GM13977 (cell line): ENCODE results near the gene OR2AG2.
A peak's percentile ranks its signal among the peaks of the same experiment; 100 is the strongest.

Experiments
- DNase-seq: peaks from one replicate; pipeline ENCODE4 v3.0.0; 2012; ENCODE audit warnings: low spot score
- in situ Hi-C: fragments of 300-500 bp; cut with MboI; formaldehyde crosslinking; loops from one replicate; pipeline ENCODE4 v1.12.0; 2022; ENCODE audit warnings: low sequenced_read_pairs, low pct_unique_long_range_greater_than_20kb, mixed read lengths, inconsistent platforms; ENCODE audit not compliant: unreplicated experiment
- TF ChIP-seq, protein P1 (sequence below): IDR thresholded peaks from 2 replicates; pipeline ENCODE4 v1.5.1; 2012; ENCODE audit warnings: mild to moderate bottlenecking, control low read depth; ENCODE audit not compliant: insufficient read depth; ENCODE audit errors: extremely low read depth, missing control alignments

OR2AG2 gene

DNA sequence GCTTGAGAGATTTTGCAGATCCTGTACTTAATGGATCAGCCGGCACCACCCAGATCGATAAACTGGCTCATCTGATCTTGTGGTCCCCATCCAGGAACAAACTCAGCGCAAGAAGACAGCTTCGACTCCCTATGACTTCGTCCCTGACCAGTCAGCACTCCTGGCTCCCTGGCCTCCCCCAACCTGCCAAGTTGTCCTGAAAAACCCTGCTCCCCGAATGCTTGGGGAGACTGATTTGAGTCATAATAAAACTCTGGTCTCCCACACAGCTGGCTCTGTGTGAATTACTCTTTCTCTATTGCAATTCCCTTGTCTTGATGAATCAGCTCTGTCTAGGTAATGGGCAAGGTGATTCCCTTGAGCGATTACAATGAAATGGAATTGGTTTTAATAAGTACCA, 29.5 kb downstream of the OR2AG2 start:
- in situ Hi-C loops: no loop called here
- TF ChIP-seq, protein P1, sequence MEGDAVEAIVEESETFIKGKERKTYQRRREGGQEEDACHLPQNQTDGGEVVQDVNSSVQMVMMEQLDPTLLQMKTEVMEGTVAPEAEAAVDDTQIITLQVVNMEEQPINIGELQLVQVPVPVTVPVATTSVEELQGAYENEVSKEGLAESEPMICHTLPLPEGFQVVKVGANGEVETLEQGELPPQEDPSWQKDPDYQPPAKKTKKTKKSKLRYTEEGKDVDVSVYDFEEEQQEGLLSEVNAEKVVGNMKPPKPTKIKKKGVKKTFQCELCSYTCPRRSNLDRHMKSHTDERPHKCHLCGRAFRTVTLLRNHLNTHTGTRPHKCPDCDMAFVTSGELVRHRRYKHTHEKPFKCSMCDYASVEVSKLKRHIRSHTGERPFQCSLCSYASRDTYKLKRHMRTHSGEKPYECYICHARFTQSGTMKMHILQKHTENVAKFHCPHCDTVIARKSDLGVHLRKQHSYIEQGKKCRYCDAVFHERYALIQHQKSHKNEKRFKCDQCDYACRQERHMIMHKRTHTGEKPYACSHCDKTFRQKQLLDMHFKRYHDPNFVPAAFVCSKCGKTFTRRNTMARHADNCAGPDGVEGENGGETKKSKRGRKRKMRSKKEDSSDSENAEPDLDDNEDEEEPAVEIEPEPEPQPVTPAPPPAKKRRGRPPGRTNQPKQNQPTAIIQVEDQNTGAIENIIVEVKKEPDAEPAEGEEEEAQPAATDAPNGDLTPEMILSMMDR: no peak
- DNase-seq: no peak

DNA sequence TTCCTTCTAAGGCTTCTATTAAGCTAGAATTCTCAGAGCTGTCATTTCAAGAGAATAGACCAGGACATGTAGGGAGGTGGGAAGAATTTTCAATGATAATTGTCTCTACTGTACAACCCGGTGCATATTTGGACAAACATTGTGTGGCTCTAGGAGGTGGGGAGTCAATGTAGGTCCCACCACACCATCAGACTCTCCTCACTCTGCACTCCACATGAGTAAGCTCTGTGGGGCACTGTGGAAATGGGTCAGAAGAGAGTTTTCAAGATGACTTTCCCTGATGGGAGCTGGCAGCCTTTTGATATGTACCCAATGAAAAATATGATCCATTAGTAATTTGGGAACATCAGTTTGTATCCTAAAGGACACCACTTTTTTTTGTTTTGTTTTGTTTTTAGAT, 33.2 kb downstream of the OR2AG2 start:
- in situ Hi-C loops: no loop called here
- DNase-seq: no peak
- TF ChIP-seq, protein P1: no peak

DNA sequence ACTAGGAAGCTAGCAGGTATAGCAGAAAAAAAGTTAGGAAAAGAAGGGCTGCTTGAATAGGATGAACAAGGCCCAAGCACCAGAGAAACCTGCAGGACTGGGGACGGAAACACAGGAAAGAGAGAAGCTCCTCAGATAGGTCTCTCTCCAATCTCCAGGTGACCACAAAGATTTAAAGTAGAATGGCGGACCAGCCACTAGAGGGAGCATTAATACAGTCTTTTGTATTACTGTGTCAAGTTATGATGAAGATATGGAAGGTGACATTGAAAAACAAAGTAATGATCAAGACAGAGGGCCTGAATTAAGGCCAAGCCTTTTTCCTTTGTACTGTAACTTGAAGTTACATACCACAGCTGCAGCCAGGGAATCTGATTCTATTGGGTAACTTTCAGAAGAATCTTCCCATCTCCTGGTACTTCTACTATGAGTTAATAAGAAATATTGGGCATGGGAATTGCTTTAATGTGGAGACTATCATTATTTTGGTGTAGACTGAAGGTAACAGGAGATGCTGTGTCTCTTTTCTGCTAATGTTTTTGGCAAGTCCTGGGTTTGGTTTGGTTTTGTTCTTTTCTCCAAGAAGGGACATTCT, 33.8 kb downstream of the OR2AG2 start:
- peak; percentile 29 for DNase-seq
- TF ChIP-seq, protein P1: peak; percentile 72
- in situ Hi-C loops: no loop called here

DNA sequence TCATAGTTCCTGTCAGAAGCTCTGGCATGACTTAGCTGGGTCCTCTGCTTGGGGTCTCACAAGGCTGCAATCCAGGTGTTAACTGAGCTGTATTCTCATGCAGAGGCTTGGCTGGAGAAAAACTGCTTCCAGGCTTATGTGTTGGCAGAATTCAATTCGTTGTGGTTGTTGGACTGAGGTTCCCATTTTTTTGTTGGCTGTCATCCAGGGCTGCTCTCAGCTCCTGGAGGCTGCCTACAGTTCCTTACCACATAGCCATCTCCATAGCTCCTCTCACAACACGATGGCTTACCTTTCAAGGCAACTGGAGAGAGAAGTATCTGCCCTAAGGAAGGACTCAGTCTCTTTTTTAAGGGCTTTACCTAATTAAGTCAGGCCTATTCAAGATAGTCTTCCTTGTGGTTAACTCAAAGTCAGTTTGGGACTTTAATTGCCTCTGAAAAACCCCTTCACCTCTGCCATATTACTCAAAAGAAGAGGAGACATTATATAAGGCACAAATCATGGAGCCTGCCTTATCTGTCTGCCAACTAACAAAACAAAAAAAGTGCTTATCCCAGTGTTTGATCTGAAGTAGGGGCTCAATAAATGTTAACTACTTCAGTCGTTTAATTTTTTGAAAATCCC, 35.2 kb downstream of the OR2AG2 start:
- no peak for DNase-seq
- TF ChIP-seq, protein P1: no peak
- in situ Hi-C loops: no loop called here

DNA sequence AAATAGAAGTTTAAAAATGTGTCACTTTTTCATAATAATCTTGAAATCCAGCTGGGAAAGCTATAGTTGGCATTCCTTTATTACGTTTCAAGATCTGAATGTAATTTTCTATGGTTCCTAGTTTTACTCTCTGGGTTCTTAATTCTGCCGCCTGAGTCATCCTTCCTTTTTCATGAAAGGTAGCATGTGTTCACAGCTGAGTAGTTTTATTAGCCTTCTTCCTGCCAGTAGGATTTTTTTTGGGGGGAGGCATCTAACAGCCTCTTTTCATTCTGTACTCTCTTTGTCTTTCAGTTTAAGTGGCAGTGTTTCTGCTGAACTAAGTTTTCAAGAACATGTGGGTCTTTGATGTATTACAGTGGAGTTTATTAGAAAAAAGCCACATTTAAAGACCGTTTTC, 36.5 kb downstream of the OR2AG2 start:
- in situ Hi-C loops: no loop called here
- TF ChIP-seq, protein P1: no peak
- no peak for DNase-seq

DNA sequence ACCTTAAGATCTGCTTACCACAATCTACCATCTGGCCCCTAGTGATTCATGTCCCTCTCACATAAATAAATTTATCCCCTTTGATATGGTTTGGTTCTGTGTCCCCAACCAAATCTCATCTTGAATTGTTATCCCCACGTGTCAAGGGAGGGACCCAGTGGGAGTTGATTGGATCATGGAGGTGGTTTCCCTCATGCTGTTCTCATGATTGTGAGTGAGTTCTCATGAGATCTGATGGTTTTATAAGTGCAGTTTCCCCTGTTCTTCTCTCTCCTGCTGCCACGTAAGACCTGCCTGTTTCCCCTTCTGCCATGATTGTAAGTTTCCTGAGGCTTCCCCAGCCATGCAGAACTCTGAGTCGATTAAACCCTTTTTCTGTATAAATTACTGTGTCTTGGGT, 37.2 kb downstream of the OR2AG2 start:
- in situ Hi-C loops: no loop called here
- DNase-seq: no peak
- TF ChIP-seq, protein P1: no peak
